K562 (cell line): ENCODE data around the gene OR8B8. TPM values are rescaled to one million over a fixed set of nuclear protein-coding genes. Genes with fewer than 3 reads are reported as not detected.

ENCODE experiments used
- ATAC-seq: fragments of 200-7000 bp; cut with Tn5 transposase; 3 replicates; pipeline ENCODE4 v1.9.1; 2020; ENCODE audit warnings: moderate library complexity
- BruUV-seq: library from RNA; stranded (reverse); fragments of 400-500 nt; replicated peaks from 2 replicates; lab custom pipeline; 2021; lab: Mats Ljungman, UMichigan
- CTCF ChIA-PET: fragments of 300-600 bp; formaldehyde crosslinking; extraction: SDS; loops from one replicate; lab custom pipeline; 2021; ENCODE audit warnings: low intra/inter-chr PET ratio; lab: Yijun Ruan, JAX
- POLR2A ChIA-PET: fragments of 300-600, 350-650 bp; sonication (Branson Sonifier 250); formaldehyde crosslinking; extraction: SDS; loops from one replicate; lab custom pipeline; 2021; ENCODE audit warnings: antibody characterized with exemption, inconsistent platforms; lab: Yijun Ruan, JAX
- DNase-seq, 4 experiments: peaks; one replicate each; pipeline versions ENCODE4 v3.0.0 to v3.0.0-alpha.2; 2011 to 2018; ENCODE audit warnings: low spot score in 3 of 4, mixed read lengths in 3 of 4; ENCODE audit errors: extremely low read depth in 1 of 4
- FAIRE-seq: peaks from 2 replicates; lab custom pipeline; 2011; peaks lifted over from hg19 to GRCh38; lab: Jason Lieb, UNC
- H2AFZ ChIP-seq: 2 replicates; pipeline ENCODE4 v1.6.0; 2011; ENCODE audit warnings: low read depth, low read length, control low read depth, inconsistent platforms
- H3K27ac ChIP-seq: fragments of 200-600 bp; 3 replicates; pipeline ENCODE4 v1.8.0; 2011; ENCODE audit warnings: low read depth, mild to moderate bottlenecking, control low read depth, inconsistent platforms, low read length, moderate library complexity, mixed read lengths; ENCODE audit errors: extremely low read depth
- H3K27me3 ChIP-seq, 2 experiments: fragments of 300-600 bp in 1 of 2; 2 replicates in 1 of 2; 3 replicates in 1 of 2; pipeline versions ENCODE4 v1.6.0 to v1.8.0; 2011; ENCODE audit warnings: inconsistent platforms in 2 of 2, low read length in 2 of 2, mild to moderate bottlenecking in 1 of 2, mixed read lengths in 1 of 2, moderate library complexity in 1 of 2; ENCODE audit not compliant: control insufficient read depth in 2 of 2, insufficient read depth in 2 of 2
- H3K36me3 ChIP-seq: fragments of 300-600 bp; 3 replicates; pipeline ENCODE4 v1.8.0; 2011; ENCODE audit warnings: mild to moderate bottlenecking, low read length, inconsistent platforms; ENCODE audit not compliant: control insufficient read depth, insufficient read depth
- H3K4me1 ChIP-seq, 2 experiments: fragments of 200-600 bp in 1 of 2; replicated peaks in 1 of 2; 2 replicates in 1 of 2; 3 replicates in 1 of 2; pipeline versions ENCODE4 v1.5.1 to v1.8.0; 2011; ENCODE audit warnings: inconsistent platforms in 2 of 2, low read length in 2 of 2, mild to moderate bottlenecking in 1 of 2, mixed read lengths in 1 of 2, moderate library complexity in 1 of 2; ENCODE audit not compliant: control insufficient read depth in 2 of 2, insufficient read depth in 2 of 2
- H3K4me2 ChIP-seq: 2 replicates; pipeline ENCODE4 v1.6.1; 2011; ENCODE audit warnings: low read length, control low read depth, inconsistent platforms, mixed read lengths; ENCODE audit not compliant: insufficient read depth
- H3K4me3 ChIP-seq: fragments of 200-600 bp; sonication (generic), shearing (Covaris generic); 2 replicates; pipeline ENCODE4 v1.5.1; 2016; ENCODE audit warnings: control low read depth, inconsistent platforms
- H3K79me2 ChIP-seq: fragments of 200-600 bp; 3 replicates; pipeline ENCODE4 v1.8.0; 2011; ENCODE audit warnings: low read length, inconsistent platforms; ENCODE audit not compliant: control insufficient read depth, insufficient read depth
- H3K9ac ChIP-seq, 2 experiments: 2 replicates each; pipeline versions ENCODE4 v1.6.0 to v1.6.1; 2011; ENCODE audit warnings: low read depth in 2 of 2, low read length in 2 of 2, control low read depth in 1 of 2, inconsistent platforms in 1 of 2, mild to moderate bottlenecking in 1 of 2, mixed read lengths in 1 of 2; ENCODE audit not compliant: insufficient read depth in 1 of 2
- H3K9me1 ChIP-seq: one replicate; pipeline ENCODE4 v1.6.0; 2011; ENCODE audit warnings: inconsistent platforms, mild to moderate bottlenecking, low read length, moderate library complexity; ENCODE audit not compliant: control insufficient read depth, insufficient read depth
- H3K9me3 ChIP-seq: replicated peaks from 2 replicates; pipeline ENCODE4 v1.5.1; 2011; ENCODE audit warnings: low read depth, low read length, inconsistent platforms; ENCODE audit not compliant: control insufficient read depth, insufficient read depth
- H4K20me1 ChIP-seq: replicated peaks from 2 replicates; pipeline ENCODE4 v1.6.1; 2011; ENCODE audit warnings: low read length, inconsistent platforms, mixed read lengths; ENCODE audit not compliant: control insufficient read depth, insufficient read depth
- CLOCK ChIP-seq: fragments of 250-450 bp; sonication (Bioruptor Pico); IDR thresholded peaks from 2 replicates; pipeline ENCODE4 v1.4.0; 2020; ENCODE audit warnings: mild to moderate bottlenecking, moderate library complexity, borderline replicate concordance
- CREM ChIP-seq: IDR thresholded peaks from 2 replicates; pipeline ENCODE4 v1.6.1; 2014; ENCODE audit warnings: antibody characterized with exemption, low read depth
- DACH1 ChIP-seq: fragments of 450-650 bp; IDR thresholded peaks from 2 replicates; pipeline ENCODE4 v1.6.1; 2018; ENCODE audit not compliant: partially characterized antibody
- EP400 ChIP-seq: fragments of 450-650 bp; IDR thresholded peaks from 2 replicates; pipeline ENCODE4 v1.6.1; 2017; ENCODE audit warnings: antibody characterized with exemption, mild to moderate bottlenecking, moderate library complexity
- HOXB6 ChIP-seq: fragments of 250-450 bp; sonication (Bioruptor Pico); IDR thresholded peaks from 2 replicates; pipeline ENCODE4 v1.5.1; 2022; ENCODE audit warnings: mild to moderate bottlenecking, borderline replicate concordance
- MECOM ChIP-seq: fragments of 250-450 bp; sonication (Bioruptor Pico); IDR thresholded peaks from 2 replicates; pipeline ENCODE4 v1.8.0; 2022; ENCODE audit warnings: inconsistent platforms
- MYNN ChIP-seq, 2 experiments: sonication (generic); formaldehyde crosslinking in 1 of 2; IDR thresholded peaks; 2 replicates each; pipeline versions ENCODE4 v1.5.0 to v1.6.1; 2016 to 2020; ENCODE audit warnings: antibody characterized with exemption in 1 of 2, missing genetic modification reagents in 1 of 2
- SAP30 ChIP-seq: fragments of 200-600 bp; sonication (generic); IDR thresholded peaks from 2 replicates; pipeline ENCODE4 v1.6.1; 2012; ENCODE audit warnings: borderline replicate concordance, low read depth, mild to moderate bottlenecking, moderate library complexity, low read length, control low read depth, inconsistent platforms; ENCODE audit not compliant: insufficient read depth, poor library complexity, severe bottlenecking
- SFPQ ChIP-seq: fragments of 200-400 bp; formaldehyde crosslinking; IDR thresholded peaks from 2 replicates; pipeline ENCODE4 v1.6.1; 2017; ENCODE audit warnings: mild to moderate bottlenecking, low read depth, low read length, moderate library complexity
- SIN3B ChIP-seq: fragments of 450-650 bp; IDR thresholded peaks from 2 replicates; pipeline ENCODE4 v1.6.1; 2017; ENCODE audit warnings: low read depth, mild to moderate bottlenecking, moderate library complexity
- TAF9B ChIP-seq: fragments of 450-650 bp; IDR thresholded peaks from 2 replicates; pipeline ENCODE4 v1.6.1; 2018; ENCODE audit warnings: mild to moderate bottlenecking; ENCODE audit not compliant: partially characterized antibody
- TBL1XR1 ChIP-seq, 2 experiments: IDR thresholded peaks; 2 replicates each; pipeline ENCODE4 v1.6.1; 2012; ENCODE audit warnings: improper control_type of control experiment in 2 of 2, low read length in 2 of 2, mild to moderate bottlenecking in 1 of 2
- ZSCAN32 ChIP-seq: fragments of 450-650 bp; formaldehyde crosslinking; IDR thresholded peaks from 2 replicates; pipeline ENCODE4 v1.4.0; 2020; ENCODE audit warnings: mild to moderate bottlenecking, moderate library complexity
- WGBS: fragments of 100-300 bp; shearing (Covaris generic); methylation state at CpG from one replicate; pipeline ENCODE4 v1.1.6; 2016; ENCODE audit warnings: low coverage, mixed read lengths; ENCODE audit not compliant: insufficient coverage; ENCODE audit errors: missing lambda C conversion rate; 5-methylcytosine and 5-hydroxymethylcytosine counted together
- in situ Hi-C: fragments of 300-500 bp; cut with MboI; formaldehyde crosslinking; loops from 4 replicates; pipeline ENCODE4 v1.15.0; 2018; ENCODE audit warnings: inconsistent platforms, mixed read lengths
- intact Hi-C: fragments of 100-400 bp; cut with micrococcal nuclease; formaldehyde crosslinking; loops from 2 replicates; pipeline ENCODE4 v1.14.2; 2022
- polyA plus RNA-seq, 8 experiments: library from polyadenylated mRNA; depleted of rRNA in 4 of 8; stranded (reverse) in 5 of 8; unstranded in 3 of 8; fragments of >200 nt; fragmentation: Nextera tagmentation in 2 of 8; fragmentation: Illumina TruSeq in 1 of 8; extraction: Ambion mirVana in 2 of 8; extraction: Trizol in 1 of 8; gene quantifications; 2 replicates each; pipeline versions ENCODE4 v1.2.1 to v1.2.3, GENCODE V29; 2011 to 2014; ENCODE audit warnings: inconsistent platforms in 1 of 8, missing spikeins in 1 of 8
- total RNA-seq, 7 experiments: library from RNA; depleted of rRNA in 6 of 7; stranded (reverse); fragments of >200 nt in 6 of 7; fragmentation: Illumina TruSeq in 2 of 7; extraction: Trizol in 2 of 7; gene quantifications; 2 replicates each; pipeline versions ENCODE4 v1.2.1 to v1.2.3, GENCODE V29; 2011 to 2021; ENCODE audit warnings: low replicate concordance in 1 of 7
- TF ChIP-seq, protein P1 (sequence below): fragments of 450-650 bp; IDR thresholded peaks from 2 replicates; pipeline ENCODE4 v1.6.1; 2016; ENCODE audit warnings: mild to moderate bottlenecking
- TF ChIP-seq, protein P2 (sequence below): sonication (generic); formaldehyde crosslinking; IDR thresholded peaks from 2 replicates; pipeline ENCODE4 v1.8.0; 2022; ENCODE audit warnings: missing genetic modification reagents, mild to moderate bottlenecking, borderline replicate concordance

Gene OR8B8
- total and polyA plus RNA-seq, 9 of the 15 experiments (the other 6 are each of a cell fraction or from before 2014, with no cell fraction given): 0.18 TPM; not detected in 8

DNA sequence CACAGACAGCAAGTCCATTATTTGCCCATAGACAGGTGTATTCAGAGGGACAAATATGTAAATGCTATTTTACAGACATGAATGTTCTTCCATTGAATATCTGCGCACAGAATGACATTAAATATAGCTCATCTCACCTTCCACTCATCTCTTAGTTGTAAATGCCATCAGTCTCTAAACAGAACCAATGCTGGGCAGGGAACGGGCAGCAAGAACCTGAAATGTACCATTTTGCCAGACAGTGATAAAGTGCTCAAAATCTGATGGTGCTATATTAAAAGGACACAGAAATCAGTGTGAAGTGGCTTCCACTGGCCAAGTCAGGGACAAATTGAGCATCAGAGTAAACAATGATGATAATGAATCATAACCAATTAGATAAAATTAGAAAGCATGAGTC lies 10.8 kb downstream of the OR8B8 start:
- no TSS peak for BruUV-seq
- Histone ChIP-seq H2AFZ (no peak overlapping the region), H3K9me1 (no peaks in the 10 kb centered on the region), H3K9ac (no peak overlapping the region), H3K79me2 (no peaks in the 10 kb centered on the region), H3K9me3 (no peaks in the 10 kb centered on the region; the same call in 1 of the 2 replicates), H3K27me3 (no peaks in the 10 kb centered on the region), H3K4me3 (no peak overlapping the region), H4K20me1 (no peaks in the 10 kb centered on the region), H3K36me3 (no peaks in the 10 kb centered on the region), H3K4me2 (no peak overlapping the region), H3K27ac (no peak overlapping the region), H3K4me1 (no peaks in the 10 kb centered on the region; a peak in 1 of 5 replicates)
- intact Hi-C loops: no loop called here
- DNase-seq (no peak), ATAC-seq (no peak), FAIRE-seq (no peak)
- in situ Hi-C loops: no loop called here
- CTCF ChIA-PET: no interaction called here
- POLR2A ChIA-PET: no interaction called here
- WGBS: 33% methylated on average over 2 of the region's 2 CpGs
- no peak for TF ChIP-seq TBL1XR1 (IDR thresholded peaks at IDR 0.05; ENCODE audit: low read length in 2 of 2)
- no peak for TF ChIP-seq SAP30
- TF ChIP-seq MYNN (IDR thresholded peaks at IDR 0.05): no peak
- no peak for TF ChIP-seq MYNN (CRISPR knock-in tag; IDR thresholded peaks at IDR 0.05)
- TF ChIP-seq HOXB6: no peak
- no peak for TF ChIP-seq DACH1
- TF ChIP-seq SFPQ: no peak
- TF ChIP-seq CREM: no peak
- no peak for TF ChIP-seq EP400
- TF ChIP-seq SIN3B: no peak
- no peak for TF ChIP-seq CLOCK (CRISPR knock-in tag)
- no peak for TF ChIP-seq MECOM (CRISPR knock-in tag)
- TF ChIP-seq TAF9B: no peak
- TF ChIP-seq, protein P1, sequence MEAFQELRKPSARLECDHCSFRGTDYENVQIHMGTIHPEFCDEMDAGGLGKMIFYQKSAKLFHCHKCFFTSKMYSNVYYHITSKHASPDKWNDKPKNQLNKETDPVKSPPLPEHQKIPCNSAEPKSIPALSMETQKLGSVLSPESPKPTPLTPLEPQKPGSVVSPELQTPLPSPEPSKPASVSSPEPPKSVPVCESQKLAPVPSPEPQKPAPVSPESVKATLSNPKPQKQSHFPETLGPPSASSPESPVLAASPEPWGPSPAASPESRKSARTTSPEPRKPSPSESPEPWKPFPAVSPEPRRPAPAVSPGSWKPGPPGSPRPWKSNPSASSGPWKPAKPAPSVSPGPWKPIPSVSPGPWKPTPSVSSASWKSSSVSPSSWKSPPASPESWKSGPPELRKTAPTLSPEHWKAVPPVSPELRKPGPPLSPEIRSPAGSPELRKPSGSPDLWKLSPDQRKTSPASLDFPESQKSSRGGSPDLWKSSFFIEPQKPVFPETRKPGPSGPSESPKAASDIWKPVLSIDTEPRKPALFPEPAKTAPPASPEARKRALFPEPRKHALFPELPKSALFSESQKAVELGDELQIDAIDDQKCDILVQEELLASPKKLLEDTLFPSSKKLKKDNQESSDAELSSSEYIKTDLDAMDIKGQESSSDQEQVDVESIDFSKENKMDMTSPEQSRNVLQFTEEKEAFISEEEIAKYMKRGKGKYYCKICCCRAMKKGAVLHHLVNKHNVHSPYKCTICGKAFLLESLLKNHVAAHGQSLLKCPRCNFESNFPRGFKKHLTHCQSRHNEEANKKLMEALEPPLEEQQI: no peak
- TF ChIP-seq, protein P2, sequence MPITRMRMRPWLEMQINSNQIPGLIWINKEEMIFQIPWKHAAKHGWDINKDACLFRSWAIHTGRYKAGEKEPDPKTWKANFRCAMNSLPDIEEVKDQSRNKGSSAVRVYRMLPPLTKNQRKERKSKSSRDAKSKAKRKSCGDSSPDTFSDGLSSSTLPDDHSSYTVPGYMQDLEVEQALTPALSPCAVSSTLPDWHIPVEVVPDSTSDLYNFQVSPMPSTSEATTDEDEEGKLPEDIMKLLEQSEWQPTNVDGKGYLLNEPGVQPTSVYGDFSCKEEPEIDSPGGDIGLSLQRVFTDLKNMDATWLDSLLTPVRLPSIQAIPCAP (CRISPR knock-in tag): no peak
- no peak for TF ChIP-seq ZSCAN32 (CRISPR knock-in tag)
